ENCODE results near the gene CACNA1C.

DNA sequence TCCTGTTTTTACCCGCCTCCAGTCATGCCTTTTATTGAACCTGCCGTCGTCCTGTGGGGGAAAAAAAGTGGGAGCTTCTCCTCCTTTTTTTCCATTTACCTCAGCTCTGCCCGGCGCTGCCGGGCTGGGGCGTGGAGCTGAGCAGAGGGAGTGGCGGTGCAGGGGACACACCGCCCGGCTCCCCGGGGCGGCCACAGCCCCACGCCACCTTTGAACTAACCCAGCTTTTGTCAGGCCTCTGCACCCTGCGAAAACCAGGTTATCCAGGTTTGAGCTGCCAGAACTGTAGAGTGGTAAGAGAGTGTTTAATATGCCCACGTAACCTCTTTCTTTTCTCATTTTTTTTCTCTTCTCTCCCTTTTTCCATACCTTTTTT is 581.0 kb downstream of the CACNA1C start:
- TF ChIP-seq, protein P1, sequence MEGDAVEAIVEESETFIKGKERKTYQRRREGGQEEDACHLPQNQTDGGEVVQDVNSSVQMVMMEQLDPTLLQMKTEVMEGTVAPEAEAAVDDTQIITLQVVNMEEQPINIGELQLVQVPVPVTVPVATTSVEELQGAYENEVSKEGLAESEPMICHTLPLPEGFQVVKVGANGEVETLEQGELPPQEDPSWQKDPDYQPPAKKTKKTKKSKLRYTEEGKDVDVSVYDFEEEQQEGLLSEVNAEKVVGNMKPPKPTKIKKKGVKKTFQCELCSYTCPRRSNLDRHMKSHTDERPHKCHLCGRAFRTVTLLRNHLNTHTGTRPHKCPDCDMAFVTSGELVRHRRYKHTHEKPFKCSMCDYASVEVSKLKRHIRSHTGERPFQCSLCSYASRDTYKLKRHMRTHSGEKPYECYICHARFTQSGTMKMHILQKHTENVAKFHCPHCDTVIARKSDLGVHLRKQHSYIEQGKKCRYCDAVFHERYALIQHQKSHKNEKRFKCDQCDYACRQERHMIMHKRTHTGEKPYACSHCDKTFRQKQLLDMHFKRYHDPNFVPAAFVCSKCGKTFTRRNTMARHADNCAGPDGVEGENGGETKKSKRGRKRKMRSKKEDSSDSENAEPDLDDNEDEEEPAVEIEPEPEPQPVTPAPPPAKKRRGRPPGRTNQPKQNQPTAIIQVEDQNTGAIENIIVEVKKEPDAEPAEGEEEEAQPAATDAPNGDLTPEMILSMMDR (IDR thresholded peaks at IDR 0.05; ENCODE audit: low read depth, low read length, poor library complexity, severe bottlenecking): no peak
- TF ChIP-seq EZH2phosphoT487 (IDR thresholded peaks at IDR 0.05; ENCODE audit: borderline replicate concordance, low read length): no peak

All from DOHH2 (cell line).